Thyroid gland (tissue), 4 donors: ENCODE results near the gene TMEM121B.

ENCODE experiments used
- CTCF ChIP-seq, 6 experiments: fragments of 200-600 bp in 3 of 6; fragments of 450-650 bp in 3 of 6; sonication (generic) in 3 of 6; IDR thresholded peaks; one replicate each; pipeline ENCODE4 v1.5.1; 2016 to 2019; ENCODE audit warnings: antibody characterized with exemption in 6 of 6, mild to moderate bottlenecking in 2 of 6, inconsistent platforms in 1 of 6, moderate library complexity in 1 of 6
- POLR2A ChIP-seq, 2 donors: fragments of 450-650 bp; IDR thresholded peaks; one replicate each; pipeline ENCODE4 v1.6.1; 2017; ENCODE audit warnings: antibody characterized with exemption in 2 of 2, mild to moderate bottlenecking in 2 of 2, moderate library complexity in 1 of 2

GRCh38 chr22:17113600-17113999 lies 7.6 kb downstream of the TMEM121B start:
- no peak for TF ChIP-seq CTCF (IDR thresholded peaks at IDR 0.05)
- no peak for TF ChIP-seq POLR2A (IDR thresholded peaks at IDR 0.05)
